GM18909 (cell line): ENCODE data around the gene HTD2.

Source experiments
- ATAC-seq: cut with Tn5 transposase; IDR thresholded peaks from one replicate; pipeline ENCODE4 v1.9.1; 2021; ENCODE audit warnings: mild to moderate bottlenecking; ENCODE audit not compliant: unreplicated experiment, poor library complexity

HTD2 gene

DNA sequence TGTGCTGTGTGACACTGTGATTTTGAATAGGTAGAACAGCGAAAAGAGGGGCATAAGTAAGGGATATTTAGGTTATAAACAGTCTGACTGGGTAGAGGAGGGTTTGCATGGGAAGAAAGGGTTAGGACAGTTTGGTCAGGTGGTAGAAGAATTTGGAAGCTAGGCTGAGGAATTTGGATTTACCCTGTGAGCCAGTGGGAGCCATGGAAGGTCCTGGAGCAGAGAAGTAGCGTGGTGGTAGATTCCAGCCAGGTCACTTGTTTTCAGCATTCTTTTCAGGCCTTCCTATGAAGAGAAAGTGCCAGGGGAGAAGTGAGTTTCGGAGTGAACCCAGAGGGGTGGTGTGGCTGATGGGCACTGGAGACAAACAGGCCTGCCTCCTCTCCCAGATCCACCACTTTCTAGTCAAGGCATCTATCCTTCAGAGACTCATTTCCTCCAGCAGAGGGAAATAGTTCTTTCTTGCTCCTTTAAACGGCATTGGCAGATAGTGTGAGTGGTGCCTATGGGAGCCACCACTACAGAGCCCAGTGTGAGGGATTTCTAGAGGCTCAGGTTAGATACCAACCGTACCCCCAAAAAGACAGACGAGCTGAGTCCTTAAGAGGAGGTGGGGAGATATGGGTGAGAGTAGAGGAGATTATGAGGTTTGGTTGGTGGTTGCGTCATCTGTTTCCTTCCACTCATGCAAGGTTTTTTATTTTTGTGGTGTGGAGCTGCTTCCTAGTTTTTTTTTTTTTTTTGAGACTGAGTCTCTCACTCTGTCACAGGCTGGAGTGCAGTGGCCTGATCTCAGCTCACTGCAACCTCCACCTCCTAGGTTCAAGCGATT is 47.6 kb downstream of the HTD2 start:
- no peak for ATAC-seq

GRCh38 chr3:58355179-58355578 is 48.9 kb downstream of the HTD2 start:
- peak; percentile 57 for ATAC-seq

DNA sequence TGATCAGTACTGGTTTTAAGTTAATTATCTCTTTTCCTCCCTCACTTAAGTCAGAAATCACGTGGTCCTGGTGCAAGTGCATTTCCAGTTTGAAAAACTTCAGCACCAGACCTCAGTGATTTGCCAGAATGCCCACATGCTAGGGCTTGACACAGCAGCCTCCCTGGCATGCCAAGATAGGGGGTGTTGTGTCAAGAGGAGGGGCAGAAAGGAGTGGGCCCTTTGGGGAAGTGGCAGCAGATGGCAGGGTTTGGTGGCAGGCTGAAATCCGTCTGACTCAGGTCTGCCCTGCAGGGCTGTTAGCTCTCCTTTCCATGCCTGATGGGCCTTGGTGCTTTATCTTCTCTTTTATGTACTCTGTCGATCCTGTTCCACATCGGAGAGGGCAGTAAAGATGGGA is 49.7 kb downstream of the HTD2 start:
- ATAC-seq: no peak

- no peak for ATAC-seq
Observed at GRCh38 chr3:58357402-58357801, 51.1 kb downstream of the HTD2 start.

DNA sequence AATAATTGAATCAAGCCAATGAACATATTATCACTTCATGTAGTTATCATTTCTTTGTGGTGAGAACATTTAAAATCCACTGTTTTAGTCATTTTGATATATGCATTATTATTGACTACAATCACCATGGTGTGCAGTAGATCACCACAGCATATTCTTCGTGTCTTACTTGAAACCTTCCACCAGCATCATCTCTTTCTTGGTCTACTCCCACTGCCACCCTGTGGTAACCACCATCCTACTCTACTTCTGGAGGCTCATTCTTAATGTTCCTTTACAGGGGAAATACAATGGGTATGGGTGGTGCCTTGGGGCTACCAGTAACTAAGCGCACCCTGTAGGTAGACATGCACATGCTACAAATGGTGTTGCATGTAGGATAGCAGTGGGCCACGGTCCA is 51.8 kb downstream of the HTD2 start:
- no peak for ATAC-seq

DNA sequence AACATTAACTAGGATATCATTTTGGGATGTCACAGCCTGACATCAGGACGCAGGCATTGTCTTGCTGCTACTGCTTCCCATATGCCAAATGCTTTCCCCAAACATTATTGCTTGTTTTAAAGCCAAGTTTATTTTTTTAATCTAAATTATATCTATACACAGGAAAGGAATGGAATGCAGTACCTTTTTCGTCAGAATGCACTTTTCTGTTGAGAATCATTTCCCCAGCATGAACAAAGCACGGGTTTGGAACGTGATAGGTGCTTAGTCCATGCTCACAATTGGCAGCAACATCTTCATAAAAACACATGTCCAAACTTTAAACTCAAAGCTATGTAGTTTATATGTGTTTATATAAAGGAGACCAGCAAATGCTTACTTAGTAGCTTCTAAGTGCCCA is 52.5 kb downstream of the HTD2 start:
- no peak for ATAC-seq

GRCh38 chr3:58359621-58360020 is 53.3 kb downstream of the HTD2 start:
- ATAC-seq: no peak

GRCh38 chr3:58361866-58362265 is 55.5 kb downstream of the HTD2 start:
- no peak for ATAC-seq

GRCh38 chr3:58366699-58367098 is 60.4 kb downstream of the HTD2 start:
- no peak for ATAC-seq

- no peak for ATAC-seq
Observed at GRCh38 chr3:58369038-58369437, 62.7 kb downstream of the HTD2 start.
